Mesodermal cell (in vitro differentiated cells): ENCODE measurements around the gene EMILIN3.

Source experiments
- H3K27ac ChIP-seq: 2 replicates; pipeline ENCODE4 v1.7.0; 2013; ENCODE audit warnings: mild to moderate bottlenecking, low read depth, low read length, moderate library complexity; ENCODE audit not compliant: severe bottlenecking
- H3K36me3 ChIP-seq: 2 replicates; pipeline ENCODE4 v1.7.1; 2013; ENCODE audit warnings: mild to moderate bottlenecking, low read length, moderate library complexity; ENCODE audit not compliant: control insufficient read depth, insufficient read depth
- H3K4me1 ChIP-seq: one replicate; pipeline ENCODE4 v1.7.1; 2013; ENCODE audit warnings: mild to moderate bottlenecking, low read length; ENCODE audit not compliant: insufficient read depth, control insufficient read depth, poor library complexity, severe bottlenecking
- H3K4me3 ChIP-seq: 2 replicates; pipeline ENCODE4 v1.7.0; 2013; ENCODE audit warnings: low read length, control low read depth, mild to moderate bottlenecking; ENCODE audit not compliant: insufficient read depth, poor library complexity, severe bottlenecking; ENCODE audit errors: extremely low read depth
- H3K9me3 ChIP-seq: 2 replicates; pipeline ENCODE4 v1.7.1; 2013; ENCODE audit warnings: mild to moderate bottlenecking, low read length, moderate library complexity; ENCODE audit not compliant: control insufficient read depth
- WGBS, 2 experiments: methylation state at CpG; one replicate each; pipeline ENCODE4 v1.1.5; 2013; ENCODE audit warnings: missing lambda C conversion rate in 2 of 2; ENCODE audit not compliant: insufficient coverage in 2 of 2; 5-methylcytosine and 5-hydroxymethylcytosine counted together

The EMILIN3 gene

GRCh38 chr20:41391587-41392001, 25.0 kb upstream of the EMILIN3 start:
- Histone ChIP-seq H3K36me3 (no peaks in the 10 kb centered on the region), H3K9me3 (no peaks in the 10 kb centered on the region), H3K27ac (peak overlapping the region; percentile 79), H3K4me3 (no peak overlapping the region), H3K4me1 (peaks cover 10% of the 10 kb centered on the region)
- WGBS, 2 experiments: 76 to 93% methylated on average over 5 to 10 of the region's 10 CpGs

GRCh38 chr20:41390889-41391288, 24.3 kb upstream of the EMILIN3 start:
- Histone ChIP-seq H3K9me3 (no peaks in the 10 kb centered on the region), H3K36me3 (no peaks in the 10 kb centered on the region), H3K27ac (no peak overlapping the region), H3K4me3 (no peak overlapping the region), H3K4me1 (peaks cover 9% of the 10 kb centered on the region)
- WGBS, 2 experiments: 100% methylated on average over 3 of the region's 3 CpGs; no CpG with 5 or more reads in 1 of the 2 experiments

GRCh38 chr20:41387444-41387851, 20.8 kb upstream of the EMILIN3 start:
- no peak overlapping the region for H3K27ac ChIP-seq
- 45 to 66% methylated on average over 7 to 9 of the region's 9 CpGs for WGBS, 2 experiments
- H3K36me3 ChIP-seq: no peaks in the 10 kb centered on the region

GRCh38 chr20:41386502-41387427, 20.1 kb upstream of the EMILIN3 start:
- H3K36me3 ChIP-seq: no peaks in the 10 kb centered on the region
- 86 to 95% methylated on average over 10 to 11 of the region's 14 CpGs for WGBS, 2 experiments
- H3K27ac ChIP-seq: no peak overlapping the region
- H3K4me3 ChIP-seq: no peak overlapping the region
- H3K4me1 ChIP-seq: no peaks in the 10 kb centered on the region
- no peaks in the 10 kb centered on the region for H3K9me3 ChIP-seq

More at GRCh38 chr20:41387444-41387851, 20.8 kb upstream of the EMILIN3 start:
- Histone ChIP-seq H3K4me1 (no peaks in the 10 kb centered on the region), H3K9me3 (no peaks in the 10 kb centered on the region), H3K4me3 (no peak overlapping the region)

- H3K4me3 ChIP-seq: no peak overlapping the region
- H3K36me3 ChIP-seq: no peaks in the 10 kb centered on the region
- H3K9me3 ChIP-seq: no peaks in the 10 kb centered on the region
- no peak overlapping the region for H3K27ac ChIP-seq
- no peaks in the 10 kb centered on the region for H3K4me1 ChIP-seq
- WGBS, 2 experiments: 91 to 96% methylated on average over 5 of the region's 7 CpGs
These were observed 16.2 kb upstream of the EMILIN3 start for GRCh38 chr20:41382791-41383305.

GRCh38 chr20:41380551-41381193, 14.1 kb upstream of the EMILIN3 start:
- 88 to 89% methylated on average over 10 to 12 of the region's 12 CpGs for WGBS, 2 experiments
- Histone ChIP-seq H3K36me3 (no peaks in the 10 kb centered on the region), H3K4me1 (no peaks in the 10 kb centered on the region), H3K9me3 (no peaks in the 10 kb centered on the region), H3K27ac (no peak overlapping the region), H3K4me3 (no peak overlapping the region)

GRCh38 chr20:41379551-41379950, 12.9 kb upstream of the EMILIN3 start:
- Histone ChIP-seq H3K36me3 (no peaks in the 10 kb centered on the region), H3K4me1 (no peaks in the 10 kb centered on the region), H3K4me3 (no peak overlapping the region), H3K27ac (no peak overlapping the region), H3K9me3 (no peaks in the 10 kb centered on the region)
- 96% methylated on average over 2 of the region's 2 CpGs; no CpG with 5 or more reads in 1 of the 2 experiments for WGBS, 2 experiments

GRCh38 chr20:41377275-41377674, 10.7 kb upstream of the EMILIN3 start:
- no peak overlapping the region for H3K4me3 ChIP-seq
- 69 to 82% methylated on average over 5 to 6 of the region's 6 CpGs for WGBS, 2 experiments
- no peaks in the 10 kb centered on the region for H3K36me3 ChIP-seq
- peaks cover 2% of the 10 kb centered on the region for H3K9me3 ChIP-seq
- H3K27ac ChIP-seq: no peak overlapping the region
- H3K4me1 ChIP-seq: no peaks in the 10 kb centered on the region

- no peak overlapping the region for H3K27ac ChIP-seq
- 89 to 100% methylated on average over 3 of the region's 5 CpGs for WGBS, 2 experiments
- H3K4me1 ChIP-seq: no peaks in the 10 kb centered on the region
- no peaks in the 10 kb centered on the region for H3K36me3 ChIP-seq
- peaks cover 6% of the 10 kb centered on the region for H3K9me3 ChIP-seq
- no peak overlapping the region for H3K4me3 ChIP-seq
These were observed 9.7 kb upstream of the EMILIN3 start for GRCh38 chr20:41376349-41376748.

DNA sequence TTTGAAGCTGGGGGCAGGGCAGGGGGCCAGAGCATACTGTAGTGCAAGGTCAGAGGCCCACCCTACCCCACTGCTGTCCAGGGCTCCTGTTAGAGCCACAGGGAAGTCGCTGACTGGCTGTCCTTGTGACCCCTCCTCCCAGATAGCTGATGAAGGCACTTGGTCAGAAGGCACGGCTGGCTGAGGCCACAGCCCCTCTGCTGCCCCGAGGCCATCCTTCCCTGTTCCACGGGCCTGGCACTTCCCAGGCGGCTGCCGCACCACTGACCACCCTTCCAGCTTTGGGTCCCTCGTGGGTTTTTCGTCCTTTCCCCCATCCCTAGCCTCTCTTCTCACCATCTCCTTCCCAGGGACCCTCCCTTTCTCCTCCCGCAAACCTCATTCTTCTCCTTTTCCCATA, 9.2 kb upstream of the EMILIN3 start:
- H3K36me3 ChIP-seq: no peaks in the 10 kb centered on the region
- H3K9me3 ChIP-seq: peaks cover 6% of the 10 kb centered on the region
- 73 to 83% methylated on average over 9 of the region's 9 CpGs for WGBS, 2 experiments
- no peak overlapping the region for H3K4me3 ChIP-seq
- no peak overlapping the region for H3K27ac ChIP-seq
- H3K4me1 ChIP-seq: no peaks in the 10 kb centered on the region
